Activated T-cell treated with anti-CD3 and anti-CD28 coated beads, Interleukin-2, amount 50 U/mL, for 48 hours (primary cell): ENCODE results near the gene BFSP1.

ENCODE experiments used
- DNase-seq, 2 experiments: peaks; one replicate each; pipeline ENCODE4 v3.0.0-alpha.2; 2020

Gene BFSP1

GRCh38 chr20:17457588-17458190, 73.5 kb downstream of the BFSP1 start:
- DNase-seq = no peak

- DNase-seq = no peak
These were observed 74.1 kb downstream of the BFSP1 start for GRCh38 chr20:17457079-17457478.

- no peak for DNase-seq
These were observed 74.9 kb downstream of the BFSP1 start for GRCh38 chr20:17456279-17456678.

- DNase-seq = no peak
These were observed 77.6 kb downstream of the BFSP1 start for GRCh38 chr20:17453592-17453991.

GRCh38 chr20:17452441-17452840, 78.7 kb downstream of the BFSP1 start:
- DNase-seq = no peak

- DNase-seq = no peak
These were observed 82.1 kb downstream of the BFSP1 start for GRCh38 chr20:17449031-17449430.

DNA sequence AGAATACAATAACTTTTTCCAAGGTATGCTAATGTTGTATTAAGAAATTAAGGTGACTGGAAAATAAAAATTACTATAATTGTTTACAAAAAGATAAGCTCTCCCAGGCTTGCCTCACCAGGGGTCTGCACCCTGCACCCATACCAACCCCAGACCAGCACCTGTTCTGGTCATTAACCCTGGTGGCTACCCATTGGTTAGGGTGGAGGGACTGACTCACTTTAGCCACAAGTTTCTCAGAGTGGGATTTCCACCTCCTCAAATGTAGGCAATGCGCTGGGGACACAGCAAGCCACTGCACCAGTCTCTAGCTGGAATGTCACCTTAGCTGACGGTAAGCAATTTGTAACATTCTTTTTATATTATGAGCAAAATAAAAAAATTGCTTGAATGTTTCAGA, 83.1 kb downstream of the BFSP1 start:
- DNase-seq = no peak

DNA sequence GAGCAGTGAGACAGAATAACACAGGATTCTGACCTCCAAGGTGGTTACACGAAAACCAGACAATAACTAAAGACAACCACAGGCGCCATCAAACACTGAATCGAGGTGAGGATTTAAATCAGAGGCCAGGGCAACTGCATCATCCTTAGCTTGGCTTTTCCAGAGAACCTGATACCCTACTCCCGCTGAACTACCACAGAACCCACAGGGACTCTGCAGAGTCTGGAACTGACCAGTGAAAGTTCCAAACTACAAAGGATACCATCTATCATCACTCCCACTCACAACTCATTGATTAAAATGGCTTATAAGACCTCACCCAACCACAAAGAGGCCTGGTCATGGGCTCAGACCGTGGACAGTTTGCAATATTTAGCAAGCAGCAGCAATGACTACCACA, 85.0 kb downstream of the BFSP1 start:
- DNase-seq = no peak

DNA sequence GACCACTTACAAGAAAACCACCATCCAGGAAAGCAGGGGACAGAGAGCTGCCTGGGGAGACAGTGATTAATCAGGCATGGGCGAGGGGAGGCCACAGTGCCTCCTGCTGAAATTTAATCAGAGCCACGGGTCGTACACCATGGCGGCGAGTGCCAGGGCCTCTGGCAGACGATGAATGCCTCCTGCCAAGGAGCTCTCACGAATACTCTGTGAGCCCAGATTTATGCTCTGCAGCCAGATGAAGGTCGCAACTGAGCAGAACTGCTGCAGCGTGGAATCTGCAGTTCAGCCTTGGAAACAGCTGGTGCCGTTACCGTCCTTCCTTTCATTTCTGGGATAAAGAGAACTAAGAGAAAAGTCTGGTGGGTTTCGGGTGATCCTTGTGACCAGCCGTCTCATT, 85.6 kb downstream of the BFSP1 start:
- DNase-seq = no peak

DNA sequence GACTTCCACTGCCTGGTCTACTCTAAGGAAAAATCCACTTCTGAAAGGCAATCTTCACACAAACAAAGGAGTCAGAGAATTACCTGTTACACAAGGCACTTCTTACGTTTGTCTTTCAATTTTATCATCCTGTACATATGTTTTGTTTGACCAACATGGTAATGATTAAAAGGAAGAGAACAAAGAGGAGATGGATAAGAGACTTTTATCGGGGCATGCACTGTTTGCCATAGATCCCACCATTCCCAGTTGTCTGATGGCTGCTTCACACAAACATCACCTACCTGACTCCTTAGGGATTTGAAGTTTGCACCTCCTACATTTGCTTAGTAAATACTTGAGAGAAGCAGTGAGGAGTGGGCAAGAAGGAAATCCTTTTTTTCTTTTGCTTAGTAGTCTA, 87.1 kb downstream of the BFSP1 start:
- no peak for DNase-seq
